Measurements from ENCODE around the gene SLAMF9.
A peak's percentile ranks its signal among the peaks of the same experiment; 100 is the strongest.
"Not testable (repeated sequence)": the region's sequence is repeated elsewhere in the genome, so short reads cannot be mapped to it uniquely, and the experiment has no call there.

The SLAMF9 gene

DNA sequence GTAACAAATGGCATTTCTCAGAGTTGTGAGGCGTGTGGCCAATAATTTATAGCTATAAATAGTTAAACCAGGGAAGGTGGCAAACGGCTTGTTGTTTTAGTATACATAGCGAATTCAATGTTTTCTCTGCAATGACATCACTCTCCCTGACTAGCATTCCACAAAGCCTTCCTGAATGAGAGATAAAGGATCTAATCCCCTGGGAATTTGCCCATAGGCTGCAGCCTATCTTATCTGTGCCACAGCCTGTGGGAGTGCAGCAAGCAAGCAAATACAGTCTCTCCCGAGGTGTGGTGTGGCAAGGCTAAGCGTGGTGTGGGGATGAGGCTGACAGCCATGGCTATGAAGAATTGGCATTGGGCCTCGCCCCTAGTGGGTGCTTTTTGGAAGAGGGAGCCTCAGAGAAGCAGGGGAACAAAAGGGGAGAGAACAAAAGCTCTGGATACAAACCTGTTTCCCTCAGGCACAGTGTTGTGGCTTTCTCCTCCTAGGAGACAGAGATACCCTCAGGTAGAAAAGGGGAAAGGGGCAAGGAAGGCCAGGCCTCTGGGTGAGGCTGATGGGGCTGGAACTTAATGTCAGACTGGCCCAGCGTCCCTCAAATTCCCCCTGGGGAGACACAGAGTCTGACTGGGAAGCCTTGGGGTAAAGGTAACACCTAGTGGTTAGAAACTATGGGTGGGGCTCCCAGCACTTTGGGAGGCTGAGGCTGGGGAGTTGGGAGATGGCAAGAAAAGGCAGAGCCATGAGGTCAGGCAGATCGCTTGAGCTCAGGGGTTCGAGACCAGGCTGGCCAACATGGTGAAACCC lies 37.6 kb downstream of the SLAMF9 start:
- Mint-ChIP-seq H3K36me3 (peaks cover 79% of the 10 kb centered on the region), H3K4me1 (peaks cover 71% of the 10 kb centered on the region), H3K9me3 (no peaks in the 10 kb centered on the region), H3K27ac (peak overlapping the region; percentile 84), H3K4me3 (no peak overlapping the region)
- no peak for DNase-seq (ENCODE audit: low spot score in 2 of 2)
- no peak for ATAC-seq

DNA sequence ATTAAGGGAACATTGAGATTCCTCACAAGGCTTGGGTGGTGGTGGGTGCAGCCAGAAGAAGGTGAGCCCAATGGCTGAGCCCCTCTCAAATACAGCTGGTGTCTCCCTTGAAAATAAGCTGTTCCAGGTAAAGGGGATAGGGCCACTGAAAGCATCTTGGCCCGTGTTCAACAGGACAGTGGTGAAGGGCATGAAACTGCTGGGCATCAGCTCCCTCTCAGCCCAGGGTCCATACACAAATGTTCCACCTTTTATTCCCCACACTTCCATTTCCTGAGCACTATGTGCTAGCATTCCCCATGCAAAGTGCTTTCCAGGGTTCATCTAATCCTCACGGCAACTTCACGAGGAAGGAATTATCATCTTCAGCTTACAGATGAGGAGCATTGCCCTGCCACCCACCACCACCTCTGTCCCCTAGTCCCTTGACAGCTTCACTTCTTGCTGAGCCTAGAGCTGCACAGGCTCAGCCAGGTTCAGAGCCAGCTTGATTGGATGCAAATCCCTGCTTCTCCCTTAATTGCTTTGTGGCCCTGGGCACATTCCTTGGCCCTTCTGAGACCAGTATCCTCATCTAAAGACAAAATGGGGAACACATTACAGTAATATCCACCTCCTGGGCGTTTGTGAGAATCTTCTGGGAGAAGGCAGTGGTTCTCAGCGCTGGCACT lies 38.3 kb downstream of the SLAMF9 start:
- no peak overlapping the region for H3K4me3 Mint-ChIP-seq

DNA sequence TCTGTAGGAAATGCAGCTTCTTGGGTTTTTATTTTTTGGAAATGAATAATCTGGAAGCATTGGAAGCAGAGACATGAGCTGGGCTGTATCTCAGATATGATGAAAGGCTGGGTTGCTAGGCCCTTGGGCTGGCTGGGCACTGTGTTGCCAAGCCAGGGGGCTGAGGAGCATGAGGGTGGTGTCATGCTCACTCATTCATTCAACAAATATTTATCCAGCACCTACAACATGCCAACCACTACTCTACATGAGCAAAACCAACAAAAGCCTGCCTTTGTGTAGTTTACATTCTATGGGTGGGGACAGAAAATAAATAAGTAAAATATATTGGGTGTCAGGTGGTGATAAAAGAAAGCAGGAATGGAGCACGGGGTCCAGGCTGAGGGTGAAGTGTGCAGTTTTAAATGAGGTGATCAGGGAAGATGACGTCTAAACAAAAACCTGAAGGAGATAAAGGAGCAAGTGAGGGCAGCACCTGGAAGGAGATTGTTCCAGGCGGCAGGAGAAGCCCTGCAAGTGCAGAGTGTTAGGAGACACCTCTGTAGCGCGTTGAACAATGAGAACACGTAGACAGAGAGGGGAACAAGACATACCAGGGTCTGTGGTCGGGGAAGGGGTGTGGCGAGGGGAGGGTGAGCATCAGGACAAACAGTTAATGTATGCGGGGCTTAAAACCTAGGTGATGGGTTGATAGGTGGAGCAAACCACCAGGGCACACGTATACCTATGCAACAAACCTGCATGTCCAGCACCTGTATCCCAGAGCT lies 39.6 kb downstream of the SLAMF9 start:
- Mint-ChIP-seq H3K4me1 (peaks cover 70% of the 10 kb centered on the region), H3K4me3 (no peak overlapping the region), H3K9me3 (no peaks in the 10 kb centered on the region), H3K36me3 (peaks cover 69% of the 10 kb centered on the region), H3K27ac (peak overlapping the region; percentile 97)
- no peak for ATAC-seq
- no peak for DNase-seq (ENCODE audit: low spot score in 2 of 2)

More for the DNA sequence above, 38.3 kb downstream of the SLAMF9 start:
- DNase-seq (ENCODE audit: low spot score in 2 of 2) = no peak
- H3K9me3 Mint-ChIP-seq = no peaks in the 10 kb centered on the region
- H3K27ac Mint-ChIP-seq = peak overlapping the region; percentile 84
- no peak for ATAC-seq
- H3K36me3 Mint-ChIP-seq = peaks cover 78% of the 10 kb centered on the region
- peaks cover 71% of the 10 kb centered on the region for H3K4me1 Mint-ChIP-seq

DNA sequence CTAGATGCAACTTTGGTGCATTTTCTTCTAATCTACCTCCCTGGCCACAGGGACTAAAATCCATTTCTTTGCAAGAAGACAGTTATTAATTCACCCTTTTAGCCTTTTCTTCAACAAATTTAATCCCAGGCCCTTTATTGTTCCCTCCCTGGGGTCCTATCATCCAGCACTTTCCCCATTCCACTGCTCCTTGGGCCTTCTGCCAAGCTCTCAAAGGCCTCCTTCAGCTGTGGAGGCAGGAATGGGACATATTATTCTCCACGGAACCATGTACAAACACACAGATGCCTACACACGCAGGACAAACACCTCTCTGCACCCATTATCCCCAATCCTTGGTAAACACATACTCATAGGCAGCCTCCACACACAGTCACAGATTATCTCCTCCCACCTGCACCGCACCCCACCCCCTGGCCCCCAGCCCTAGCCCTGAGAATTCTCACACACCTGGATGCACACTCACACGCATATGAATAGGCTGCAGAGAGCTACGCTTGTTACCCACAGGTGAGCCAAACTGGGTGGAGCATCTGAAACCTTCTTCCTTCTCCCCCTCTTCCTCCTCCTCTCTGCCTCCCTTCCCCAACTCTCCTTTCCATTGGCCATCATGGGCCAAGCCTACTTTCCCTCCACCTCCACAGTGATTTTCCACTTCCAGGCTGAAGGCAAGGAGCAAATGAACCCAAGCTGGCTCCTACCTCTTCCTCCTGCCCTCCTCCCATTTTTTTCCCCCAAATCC lies 40.4 kb downstream of the SLAMF9 start:
- Mint-ChIP-seq H3K36me3 (peaks cover 61% of the 10 kb centered on the region), H3K9me3 (no peaks in the 10 kb centered on the region), H3K4me1 (peaks cover 66% of the 10 kb centered on the region), H3K27ac (peak overlapping the region; percentile 97), H3K4me3 (no peak overlapping the region)
- DNase-seq (ENCODE audit: low spot score in 2 of 2) (no peak), ATAC-seq (no peak)

DNA sequence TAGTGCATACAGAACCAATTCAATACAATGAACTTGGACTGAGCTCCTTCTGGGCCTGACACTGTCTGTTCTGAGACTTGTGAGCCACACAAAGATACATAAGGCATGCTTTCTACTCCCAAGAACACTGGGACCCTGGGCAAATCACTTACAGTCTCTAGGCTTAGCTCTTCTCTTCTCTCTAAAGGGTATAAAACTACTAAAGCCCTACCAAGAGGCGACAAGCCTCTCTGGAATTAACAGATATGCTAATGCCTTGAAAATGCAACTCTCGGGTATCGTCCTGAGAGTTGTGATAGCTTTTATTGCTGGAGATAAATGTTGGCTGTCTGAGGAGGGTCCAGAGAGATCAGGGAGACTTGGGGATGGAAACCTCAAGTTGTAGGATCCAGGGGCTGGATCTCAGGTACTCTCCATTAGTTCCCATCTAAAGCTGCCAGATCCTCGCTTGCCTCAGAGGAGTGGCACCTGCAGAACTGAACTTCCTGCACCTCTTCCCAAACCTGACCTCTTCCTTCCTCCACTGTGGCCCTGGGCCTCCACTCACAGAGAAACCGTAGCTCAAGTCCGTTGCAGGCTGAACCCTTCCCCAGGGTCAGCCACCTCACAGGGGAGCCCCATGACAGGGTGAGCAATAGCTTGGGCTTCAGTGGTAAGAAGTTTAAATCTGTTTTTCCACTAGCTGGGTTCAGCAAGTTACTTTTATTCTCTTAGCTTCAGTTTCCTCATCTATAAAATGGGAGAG lies 42.5 kb downstream of the SLAMF9 start:
- Mint-ChIP-seq H3K4me1 (peaks cover 58% of the 10 kb centered on the region), H3K9me3 (no peaks in the 10 kb centered on the region), H3K4me3 (peak overlapping the region; percentile 63), H3K36me3 (peaks cover 39% of the 10 kb centered on the region), H3K27ac (peak overlapping the region; percentile 97)
- ATAC-seq (peak; percentile 57), DNase-seq (ENCODE audit: low spot score in 2 of 2) (peak in 1 of 2 donors; percentile 52)

DNA sequence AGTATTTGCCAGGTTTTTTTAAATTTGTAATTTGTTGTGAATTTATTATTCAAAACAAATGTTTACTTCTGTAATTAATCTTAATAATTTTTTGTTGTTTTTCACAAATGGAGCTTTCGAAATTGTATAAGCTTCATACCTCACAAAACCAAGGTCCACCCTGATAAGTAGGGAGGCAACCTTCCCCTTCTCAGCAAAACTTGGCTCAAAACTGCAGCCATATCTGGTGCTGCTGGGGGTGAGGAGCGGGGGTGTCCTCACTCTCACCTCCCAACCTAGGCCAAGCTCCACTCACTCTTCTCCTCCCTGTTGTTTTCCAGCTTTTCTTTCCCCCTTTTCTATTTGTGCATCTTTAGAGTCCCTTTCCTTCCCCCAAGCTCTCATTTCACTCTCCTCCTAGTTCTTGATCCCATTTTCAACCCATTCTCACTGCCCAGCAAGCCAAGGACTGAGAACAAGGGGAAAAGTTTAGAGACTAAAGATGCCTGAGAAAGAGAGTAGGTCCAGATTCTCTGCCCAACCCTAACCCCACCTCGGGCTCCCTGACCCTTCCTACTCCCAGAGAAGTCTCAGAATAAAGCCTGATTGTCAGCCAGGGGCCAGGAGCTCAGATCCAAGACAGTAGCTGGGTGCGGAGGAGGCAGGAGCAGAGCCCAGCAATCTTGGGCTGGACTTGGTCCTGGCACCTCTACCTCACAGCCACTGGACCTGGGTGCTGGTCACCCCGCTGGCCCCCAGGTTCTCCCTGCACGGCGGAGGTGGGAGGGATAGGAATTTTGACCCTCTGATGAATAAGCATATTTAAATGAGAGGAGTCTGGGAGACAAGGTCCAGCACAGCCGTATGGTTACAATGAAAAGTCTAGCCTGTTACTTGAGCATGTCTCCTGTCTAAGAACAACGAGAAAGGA lies 45.8 kb downstream of the SLAMF9 start:
- Mint-ChIP-seq H3K36me3 (peaks cover 14% of the 10 kb centered on the region), H3K4me3 (no peak overlapping the region), H3K27ac (peak overlapping the region; percentile 56), H3K9me3 (no peaks in the 10 kb centered on the region), H3K4me1 (peaks cover 44% of the 10 kb centered on the region)
- DNase-seq (ENCODE audit: low spot score in 2 of 2) (no peak), ATAC-seq (no peak)

DNA sequence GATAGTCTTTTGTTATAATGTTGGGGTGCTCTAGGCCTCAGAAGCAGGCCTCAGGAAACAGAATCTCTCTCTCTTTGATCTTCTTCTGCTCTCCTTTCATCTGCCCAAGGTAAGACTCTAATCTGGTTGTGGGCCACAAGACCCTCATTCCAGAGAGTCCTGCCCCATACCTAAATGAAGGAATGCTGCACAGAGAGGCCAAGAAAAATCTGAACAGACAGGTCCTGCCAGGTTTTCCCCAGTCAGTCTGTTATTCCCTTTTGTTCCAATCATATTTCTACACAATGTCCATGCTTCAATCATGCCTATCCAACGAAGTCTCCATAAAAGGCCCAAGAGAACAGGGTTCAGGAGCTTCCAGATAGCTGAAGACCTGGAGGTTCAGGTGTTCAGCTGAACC lies 47.1 kb downstream of the SLAMF9 start:
- H3K4me1 Mint-ChIP-seq = peaks cover 31% of the 10 kb centered on the region
- H3K4me3 Mint-ChIP-seq = no peak overlapping the region
- DNase-seq (ENCODE audit: low spot score in 2 of 2) = no peak
- peaks cover 14% of the 10 kb centered on the region for H3K36me3 Mint-ChIP-seq
- peak overlapping the region; percentile 36 for H3K27ac Mint-ChIP-seq
- ATAC-seq = no peak
- no peaks in the 10 kb centered on the region for H3K9me3 Mint-ChIP-seq

DNA sequence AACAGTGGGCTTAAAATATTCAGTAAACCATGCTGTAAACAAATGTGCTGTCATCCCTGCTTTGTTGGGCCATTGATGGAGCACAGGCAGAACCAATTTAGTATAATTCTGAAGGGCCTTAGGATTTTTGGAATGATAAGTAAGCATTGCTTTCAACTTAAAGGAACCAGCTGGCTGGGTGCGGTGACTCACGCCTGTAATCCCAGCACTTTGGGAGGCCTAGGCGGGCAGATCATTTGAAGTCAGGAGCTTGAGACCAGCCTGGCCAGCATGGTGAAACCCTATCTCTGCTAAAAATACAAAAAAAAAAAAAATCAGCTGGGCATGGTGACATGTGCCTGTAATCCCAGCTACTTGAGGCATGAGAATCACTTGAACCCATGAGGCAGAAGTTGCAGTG lies 50.0 kb downstream of the SLAMF9 start:
- not testable (repeated sequence) for ATAC-seq; H3K27ac Mint-ChIP-seq; H3K4me1 Mint-ChIP-seq; H3K4me3 Mint-ChIP-seq; H3K9me3 Mint-ChIP-seq; H3K36me3 Mint-ChIP-seq; DNase-seq (ENCODE audit: low spot score in 2 of 2)

DNA sequence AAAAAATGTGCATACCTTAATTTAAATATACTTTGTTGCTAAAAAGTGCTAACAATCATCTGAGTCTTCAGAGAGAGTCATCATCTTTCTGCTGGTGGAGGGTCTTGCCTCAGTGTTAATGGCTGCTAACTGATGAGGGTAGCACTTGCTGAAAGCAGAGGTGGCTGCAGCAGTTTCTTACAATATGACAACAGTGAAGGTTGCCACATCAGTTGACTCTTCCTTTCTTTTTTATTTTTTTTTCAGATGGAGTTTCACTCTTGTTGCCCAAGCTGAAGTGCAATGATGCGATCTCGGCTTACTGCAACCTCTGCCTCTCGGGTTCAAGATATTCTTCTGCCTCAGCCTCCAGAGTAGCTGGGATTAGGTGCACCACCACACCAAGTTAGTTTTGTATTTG lies 51.5 kb downstream of the SLAMF9 start:
- ATAC-seq (no peak), DNase-seq (ENCODE audit: low spot score in 2 of 2) (no peak)
- no peak overlapping the region for H3K27ac Mint-ChIP-seq
- no peaks in the 10 kb centered on the region for H3K36me3 Mint-ChIP-seq
- H3K9me3 Mint-ChIP-seq = no peaks in the 10 kb centered on the region
- H3K4me1 Mint-ChIP-seq = no peaks in the 10 kb centered on the region
- H3K4me3 Mint-ChIP-seq = no peak overlapping the region
